SKM-1 (cell line): Measurements from ENCODE around the gene NTM.
"Not testable (repeated sequence)": the region's sequence is repeated elsewhere in the genome, so short reads cannot be mapped to it uniquely, and the experiment has no call there.

Experiments used
- DNase-seq: peaks from one replicate; lab custom pipeline; 2025; ENCODE audit not compliant: unreplicated experiment; lab: John Stamatoyannopoulos, UW

The NTM gene

GRCh38 chr11:132358573-132358953, 988.1 kb downstream of the NTM start:
- no peak for DNase-seq

- no peak for DNase-seq
Measured at GRCh38 chr11:132361011-132361550, 990.7 kb downstream of the NTM start.

- no peak for DNase-seq
Measured at GRCh38 chr11:132365650-132366049, 995.2 kb downstream of the NTM start.

GRCh38 chr11:132367293-132367692, 996.9 kb downstream of the NTM start:
- no peak for DNase-seq

- DNase-seq, result not testable (repeated sequence)
Measured at GRCh38 chr11:132370114-132370513, 999.7 kb downstream of the NTM start.

GRCh38 chr11:132373405-132374143, 1003.2 kb downstream of the NTM start:
- DNase-seq, result no peak

- no peak for DNase-seq
Measured at GRCh38 chr11:132379540-132379939, 1009.1 kb downstream of the NTM start.
